ENCODE results near the gene BOLL.
"Not testable (repeated sequence)": the region's sequence is repeated elsewhere in the genome, so short reads cannot be mapped to it uniquely, and the experiment has no call there.

The BOLL gene, protein sequence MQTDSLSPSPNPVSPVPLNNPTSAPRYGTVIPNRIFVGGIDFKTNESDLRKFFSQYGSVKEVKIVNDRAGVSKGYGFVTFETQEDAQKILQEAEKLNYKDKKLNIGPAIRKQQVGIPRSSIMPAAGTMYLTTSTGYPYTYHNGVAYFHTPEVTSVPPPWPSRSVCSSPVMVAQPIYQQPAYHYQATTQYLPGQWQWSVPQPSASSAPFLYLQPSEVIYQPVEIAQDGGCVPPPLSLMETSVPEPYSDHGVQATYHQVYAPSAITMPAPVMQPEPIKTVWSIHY

DNA sequence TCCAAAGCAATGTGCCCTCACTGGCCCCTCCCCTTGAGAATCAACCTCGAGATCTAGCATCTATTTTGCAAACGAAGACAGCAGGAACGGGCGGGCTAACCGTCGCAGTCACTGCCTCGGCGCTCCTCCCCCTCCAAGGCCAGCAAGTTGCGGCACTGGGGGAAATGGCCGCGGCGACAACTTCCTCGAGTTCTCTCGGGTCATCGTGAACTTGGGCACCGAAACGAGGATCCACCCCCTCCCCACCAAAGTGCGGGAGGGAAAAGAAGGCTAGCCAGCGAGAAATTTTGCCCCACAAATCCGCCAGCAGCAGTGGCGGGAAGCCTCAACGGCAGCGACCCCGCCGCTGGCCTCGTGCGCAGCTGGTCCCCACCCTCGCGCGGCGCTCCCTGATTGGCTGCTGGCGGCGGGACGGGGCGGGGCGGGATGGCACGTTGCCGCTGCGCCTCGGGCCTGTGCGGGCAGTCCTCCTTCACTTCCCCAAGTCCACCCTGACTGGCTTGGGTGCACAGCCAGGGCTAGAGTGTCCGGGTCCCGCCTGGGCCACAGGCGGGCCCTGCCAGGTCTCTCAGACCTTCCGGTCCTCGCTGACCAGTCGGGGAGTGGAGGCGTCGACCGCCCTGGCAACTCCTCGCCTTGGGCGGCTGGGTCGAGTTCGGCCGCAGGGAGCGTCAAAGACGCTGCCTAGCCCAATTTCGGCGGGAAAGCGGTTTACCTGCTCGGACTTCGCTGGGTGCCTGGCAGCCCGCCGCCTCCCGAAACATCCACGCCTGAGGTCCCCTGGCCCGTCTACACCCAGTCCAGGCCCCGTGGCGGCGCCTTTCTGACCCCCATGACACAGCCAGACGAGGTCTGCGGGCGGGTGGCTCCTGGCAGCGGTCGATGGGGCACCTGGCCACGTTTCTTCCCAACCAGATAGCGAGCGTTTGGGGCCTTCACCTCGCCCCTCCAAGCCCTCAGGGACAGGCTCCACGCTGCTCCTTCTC lies at the start of gene BOLL:
Gene BOLL (minus strand): TSS at position 364 of the 986 bp plus-strand sequence. CDS start 3,469 bp downstream, outside the sequence.
- DNase-seq: no peak

DNA sequence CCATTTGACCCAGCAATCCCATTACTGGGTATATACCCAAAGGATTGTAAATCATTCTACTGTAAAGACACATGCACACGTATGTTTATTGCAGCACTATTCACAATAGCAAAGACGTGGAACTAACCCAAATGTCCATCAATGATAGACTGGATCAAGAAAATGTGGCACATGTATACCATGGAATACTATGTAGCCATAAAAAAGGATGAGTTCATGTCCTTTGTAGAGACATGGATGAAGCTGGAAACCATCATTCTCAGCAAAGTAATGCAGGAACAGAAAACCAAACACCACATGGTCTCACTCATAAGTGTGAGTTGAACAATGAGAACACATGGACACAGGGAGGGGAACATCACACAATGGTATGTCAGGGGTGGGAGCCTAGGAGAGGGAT lies 49.7 kb upstream of the BOLL start:
- not testable (repeated sequence) for DNase-seq

DNA sequence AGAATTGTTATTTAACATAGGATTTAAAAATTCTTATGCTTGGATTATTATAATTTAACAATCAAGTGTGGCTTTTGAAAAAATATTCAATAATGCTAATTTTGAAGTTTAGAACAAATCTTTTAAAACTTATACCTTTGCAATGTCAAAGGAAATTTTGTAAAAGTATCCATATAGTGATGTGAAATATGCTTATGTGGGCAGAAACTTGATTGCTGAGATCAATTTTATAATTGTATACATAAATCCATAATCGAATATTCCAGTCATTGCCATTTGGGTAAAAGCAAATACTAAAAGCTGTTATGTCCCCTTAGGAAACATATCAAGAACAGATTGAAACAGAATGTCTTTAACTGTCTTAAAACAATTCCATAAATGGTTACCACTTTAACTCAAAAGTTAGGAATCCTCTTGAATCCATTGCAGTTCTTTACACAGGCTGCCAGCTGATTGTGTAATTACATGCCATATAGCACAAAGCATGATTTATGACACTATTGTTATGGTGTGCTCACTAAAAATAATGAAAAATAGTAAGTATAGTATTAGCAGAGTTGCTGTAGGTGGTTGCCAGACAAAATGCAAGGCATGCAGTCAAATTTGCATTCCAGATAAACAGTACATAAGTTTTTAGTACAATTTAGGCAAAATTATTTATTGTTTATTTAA lies 43.5 kb upstream of the BOLL start:
- DNase-seq: no peak

DNA sequence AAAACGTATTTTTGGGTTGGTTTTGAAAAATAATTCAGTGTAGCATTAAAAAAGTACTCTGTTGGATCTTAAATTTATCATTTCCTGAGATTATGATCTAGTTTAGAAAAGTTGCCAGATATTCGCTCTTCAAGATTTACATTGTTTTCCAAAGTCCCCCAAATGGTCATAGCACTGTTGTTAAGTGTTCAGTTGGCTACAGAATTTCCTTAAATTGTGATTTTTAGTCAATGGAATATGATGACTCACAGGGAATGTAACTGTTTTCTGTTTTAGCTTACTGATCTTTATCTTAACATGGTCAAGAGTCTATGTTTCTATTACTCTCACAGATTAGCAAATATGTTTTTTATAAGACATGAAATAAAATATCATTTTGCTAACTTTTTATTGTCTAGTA lies 42.5 kb upstream of the BOLL start:
- DNase-seq: no peak

DNA sequence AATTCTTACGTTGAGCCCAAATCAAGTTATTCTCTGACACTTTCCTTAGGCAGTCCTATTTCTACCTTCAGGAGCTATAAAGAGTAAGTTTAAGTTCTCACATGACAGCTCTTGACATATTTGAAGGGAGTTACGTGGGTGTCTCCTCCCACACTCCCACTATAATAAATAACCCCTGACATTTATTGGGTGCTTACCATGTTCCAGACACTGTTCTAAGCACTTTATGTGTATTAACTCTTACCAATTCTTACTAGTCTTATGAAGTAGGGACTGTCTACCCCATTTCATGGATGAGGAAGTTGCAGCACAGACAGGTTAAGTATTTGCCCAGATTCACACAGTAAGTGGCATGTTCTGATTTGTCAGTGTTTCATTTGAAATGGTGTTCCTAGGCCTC lies 37.2 kb upstream of the BOLL start:
- DNase-seq: no peak

DNA sequence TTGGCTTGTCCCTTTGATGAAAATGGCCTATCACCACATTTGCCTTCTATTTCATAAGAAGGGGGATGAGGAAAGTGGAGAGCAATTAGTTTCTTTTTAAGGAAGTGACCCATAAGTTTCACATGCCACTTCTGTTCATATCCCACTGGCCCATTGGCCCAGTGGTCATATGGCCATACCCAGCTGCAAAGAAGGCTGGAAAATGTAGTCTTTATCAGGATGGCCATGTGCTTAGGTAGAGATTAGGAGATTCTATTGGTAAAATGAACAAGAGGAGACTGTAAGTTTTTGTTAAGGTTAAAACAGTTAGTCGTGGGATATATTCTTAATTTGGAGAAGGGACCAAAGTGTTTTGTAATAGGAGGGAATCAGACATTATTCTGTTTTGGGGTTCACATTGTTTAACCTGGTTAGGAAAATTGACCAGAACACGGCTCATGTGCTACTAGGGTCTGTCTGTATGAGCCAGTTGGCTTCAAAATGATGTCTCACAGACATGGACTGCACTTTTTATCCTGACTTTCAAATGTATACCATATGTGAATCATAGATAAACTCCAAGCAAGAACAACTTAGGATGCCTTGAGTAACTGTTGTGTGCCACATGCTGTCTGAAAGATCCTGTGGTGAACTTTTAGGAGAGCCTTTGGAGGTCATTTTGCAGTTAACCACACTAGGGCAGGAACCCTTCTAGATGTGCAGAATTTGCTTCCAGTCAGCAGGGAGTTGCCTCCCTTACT lies 36.6 kb upstream of the BOLL start:
- DNase-seq: no peak

DNA sequence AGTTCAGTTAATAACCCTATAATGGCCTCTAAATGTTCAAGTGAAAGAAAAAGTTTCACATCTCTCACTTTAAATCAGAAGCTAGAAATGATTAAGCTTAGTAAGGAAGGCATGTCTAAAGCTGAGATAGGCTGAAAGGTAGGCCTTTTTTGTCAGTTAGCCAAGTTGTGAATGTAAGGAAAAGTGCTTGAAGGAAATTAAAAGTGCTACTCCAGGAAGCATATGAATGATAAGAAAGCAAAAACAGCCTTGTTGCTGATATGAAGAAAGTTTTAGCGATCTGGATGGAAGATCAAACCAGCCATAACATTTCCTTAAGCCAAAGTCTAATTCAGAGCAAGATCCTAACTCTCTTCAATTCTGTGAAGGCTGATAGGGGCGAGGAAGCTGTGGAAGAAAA lies 29.4 kb upstream of the BOLL start:
- no peak for DNase-seq

DNA sequence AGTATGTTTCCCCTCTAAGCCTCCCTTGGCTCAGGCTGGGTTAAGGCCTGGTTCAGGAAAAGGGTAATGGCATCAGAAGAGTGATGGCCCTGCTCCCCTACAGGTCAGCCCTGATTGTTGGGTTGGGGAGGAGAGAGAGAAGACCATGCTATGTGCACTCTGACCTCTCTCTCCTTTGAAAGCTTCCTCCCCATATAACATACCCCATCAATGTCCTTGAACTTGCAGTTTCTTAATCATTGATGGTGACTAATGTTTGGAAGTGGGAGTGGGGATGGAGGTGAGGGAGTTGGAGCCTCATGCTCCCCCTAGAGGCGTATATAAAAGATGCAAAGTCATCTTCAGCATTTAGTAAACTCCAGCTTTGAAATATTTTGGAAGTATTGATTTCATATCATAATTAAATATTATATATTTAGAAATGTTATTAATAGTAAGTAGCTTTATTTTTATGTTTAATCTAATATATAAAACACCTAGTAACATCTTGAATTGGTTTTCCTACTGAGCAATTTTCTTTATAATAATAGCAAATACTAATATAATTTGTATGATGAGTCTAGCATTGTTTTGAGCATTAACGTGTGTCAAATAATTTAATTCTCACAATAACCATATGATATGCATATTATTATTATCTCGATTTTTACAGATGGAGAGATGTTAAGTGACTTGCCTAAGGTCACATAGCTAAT lies 28.1 kb upstream of the BOLL start:
- DNase-seq: no peak

DNA sequence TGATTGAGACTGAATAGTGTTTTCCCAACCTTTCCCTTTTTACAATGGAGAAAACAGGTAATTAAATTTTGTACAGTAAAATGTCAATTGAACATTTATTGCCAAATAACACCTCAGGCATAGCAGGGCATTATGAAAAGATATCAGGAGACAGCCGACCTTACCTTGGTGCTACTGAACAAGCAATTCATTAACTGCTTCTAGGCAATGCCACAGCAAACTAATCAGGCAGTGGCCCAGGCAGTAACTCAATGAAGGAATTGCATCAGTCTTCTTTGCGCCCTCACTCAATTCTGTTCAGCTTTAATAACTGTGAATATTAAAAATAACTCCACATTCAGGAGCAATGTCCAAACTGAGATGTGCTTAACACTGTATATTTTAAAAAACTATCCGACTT lies 25.4 kb upstream of the BOLL start:
- DNase-seq: no peak

DNA sequence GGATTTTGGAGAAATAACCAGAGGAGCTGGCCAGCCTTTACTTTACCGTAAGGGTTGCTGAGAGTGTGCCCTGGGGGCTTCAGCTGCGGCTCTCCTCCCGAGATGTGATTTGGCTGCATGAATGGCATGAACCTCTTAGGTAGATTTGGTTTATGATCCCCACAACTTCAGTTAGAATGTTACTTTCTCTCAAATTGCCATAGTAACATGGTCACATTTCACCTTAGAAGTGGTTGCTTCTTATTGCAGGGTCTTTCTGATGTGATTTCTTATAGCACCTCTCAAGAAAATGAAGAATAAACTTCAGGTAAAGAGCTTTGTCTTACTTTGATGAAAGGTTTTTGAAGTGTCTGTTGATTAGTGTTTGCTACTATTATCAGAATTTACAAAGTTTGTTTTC lies 24.9 kb upstream of the BOLL start:
- DNase-seq: no peak

DNA sequence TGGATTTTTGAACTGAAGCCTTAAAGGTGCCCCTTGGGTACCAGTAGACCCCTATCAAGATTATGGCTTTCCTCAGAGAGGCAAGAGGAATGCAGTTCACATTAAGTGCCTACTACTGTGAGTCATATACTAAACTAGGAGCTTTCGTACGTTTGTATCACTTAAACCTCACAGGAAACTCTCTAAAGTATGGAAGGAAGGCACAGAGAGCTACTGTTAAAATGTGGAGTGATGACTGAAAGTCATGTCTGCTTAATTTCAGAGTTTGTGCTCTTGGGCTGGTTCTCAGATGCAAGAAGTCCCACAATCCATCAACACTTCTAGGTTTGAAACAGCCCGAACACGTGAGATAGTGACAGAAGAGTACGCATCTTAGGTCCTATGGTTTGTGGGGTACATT lies 23.9 kb upstream of the BOLL start:
- no peak for DNase-seq

DNA sequence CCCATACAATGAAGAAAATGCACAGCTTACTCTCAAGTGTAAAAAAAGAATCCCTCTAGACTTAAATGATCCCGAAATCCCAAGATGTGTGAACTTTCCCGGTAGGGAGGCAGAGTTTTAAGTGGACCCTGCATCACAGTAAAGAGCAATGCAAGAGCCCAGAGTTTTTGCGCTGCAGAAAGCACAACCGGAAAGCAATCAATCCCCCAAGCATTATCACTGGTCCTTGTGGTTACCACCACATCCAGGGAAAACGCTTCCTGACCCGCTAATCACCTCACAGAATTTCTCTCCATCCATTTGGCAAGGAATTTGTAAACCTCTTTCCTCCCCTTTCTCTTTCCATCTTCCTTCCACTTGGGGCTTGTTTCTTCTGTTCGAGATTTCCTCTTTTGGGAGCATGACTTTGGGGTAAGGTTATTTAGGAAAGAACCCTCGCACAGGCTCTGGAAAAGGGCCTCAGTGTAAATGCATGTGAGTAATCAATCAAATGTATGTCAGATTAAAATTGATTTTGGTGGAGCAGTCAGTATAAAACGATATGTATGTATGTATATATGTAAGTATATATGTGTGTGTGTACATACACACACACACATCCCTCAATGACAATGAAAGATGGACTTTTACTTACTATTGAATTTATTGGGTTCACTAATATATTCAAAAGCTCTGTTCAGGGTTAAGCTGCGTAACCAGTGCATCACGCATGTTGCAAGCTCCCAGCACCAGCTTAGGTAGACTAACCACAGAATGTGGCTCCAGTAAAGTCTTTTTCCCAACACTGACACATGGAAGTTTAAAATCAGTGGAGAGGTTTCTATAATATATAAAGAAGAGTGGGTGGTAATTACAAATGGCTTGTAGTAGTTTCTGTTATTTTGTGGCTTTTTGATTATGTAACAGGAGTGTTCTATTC lies 20.9 kb upstream of the BOLL start:
- no peak for DNase-seq

DNA sequence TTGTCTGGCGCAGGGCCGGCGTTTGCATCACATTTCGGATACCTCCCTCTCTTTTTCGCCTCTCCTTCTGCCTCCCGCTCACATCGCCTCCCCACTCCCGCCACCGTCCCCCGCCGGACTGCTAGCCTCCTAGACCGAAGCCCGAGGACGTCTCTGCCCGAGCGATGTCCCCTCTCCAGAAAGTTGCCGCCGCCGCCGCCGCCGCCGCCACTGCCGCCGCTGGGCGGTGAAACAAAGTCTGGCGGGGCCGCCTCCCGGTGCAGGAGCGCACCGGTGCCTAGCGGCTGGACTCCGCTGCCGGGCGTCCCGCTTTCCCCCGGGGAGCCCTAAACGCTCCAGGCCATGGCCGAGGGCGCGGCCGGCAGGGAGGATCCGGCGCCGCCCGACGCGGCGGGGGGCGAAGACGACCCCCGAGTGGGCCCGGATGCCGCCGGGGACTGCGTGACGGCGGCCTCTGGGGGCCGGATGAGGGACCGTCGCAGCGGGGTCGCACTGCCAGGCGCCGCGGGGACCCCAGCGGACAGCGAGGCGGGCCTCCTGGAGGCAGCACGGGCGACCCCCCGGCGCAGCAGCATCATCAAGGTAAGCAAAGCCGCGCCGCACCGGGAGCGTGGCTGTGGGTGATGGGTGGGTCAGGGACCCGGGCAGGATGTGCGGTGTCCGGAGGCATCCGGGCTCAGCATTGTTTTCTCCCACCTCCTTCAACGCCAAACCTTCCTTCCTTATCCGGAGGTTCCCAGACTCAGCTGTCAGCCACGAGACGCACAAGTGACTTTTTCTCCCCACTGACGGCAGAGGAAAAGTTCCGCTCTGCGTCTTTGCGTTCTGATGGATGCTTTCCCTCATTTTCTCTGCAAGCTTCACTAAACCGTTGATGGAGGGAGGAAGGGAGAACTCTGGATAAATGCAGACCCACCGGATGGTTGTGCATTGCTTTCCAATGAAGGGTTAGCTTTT lies 19.9 kb upstream of the BOLL start:
- DNase-seq: no peak

DNA sequence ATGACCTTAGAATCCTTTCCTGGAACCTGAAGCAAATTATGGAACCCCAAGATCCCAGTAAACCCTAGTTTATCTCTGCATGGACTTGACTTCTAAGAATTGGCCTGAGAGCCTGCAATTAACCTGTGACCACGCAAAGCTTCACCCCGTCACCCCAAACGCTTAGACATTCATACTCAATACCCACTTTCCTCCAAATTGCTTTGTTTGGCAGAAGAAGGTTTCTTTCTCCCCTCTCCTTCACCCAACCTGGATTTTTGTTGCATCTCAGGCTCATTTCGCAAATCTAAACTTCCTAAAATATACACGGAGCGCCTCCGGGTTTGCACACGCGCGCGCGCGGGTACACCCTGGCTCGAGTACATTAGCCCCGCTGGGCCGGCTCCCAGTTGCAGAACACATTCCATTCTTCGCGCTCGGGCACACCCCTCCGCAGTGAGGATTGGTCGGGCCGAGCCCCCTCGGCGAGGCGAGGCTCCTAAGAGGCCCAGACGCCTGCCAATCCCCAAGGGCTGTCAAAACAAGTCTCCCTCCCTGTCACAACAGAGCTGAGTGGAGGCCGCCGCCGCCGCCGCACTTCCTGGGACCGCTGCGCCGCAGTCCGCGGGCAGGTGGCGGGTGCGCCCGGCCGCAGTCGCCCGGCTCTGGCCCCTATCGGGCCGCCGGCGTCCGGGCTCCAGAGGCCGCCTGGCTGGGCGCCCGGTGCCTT lies 19.1 kb upstream of the BOLL start, which contains the start of gene PLCL1:
Gene PLCL1 (plus strand): TSS at position 545 of the 709 bp plus-strand sequence.
- DNase-seq: peak; percentile 80

DNA sequence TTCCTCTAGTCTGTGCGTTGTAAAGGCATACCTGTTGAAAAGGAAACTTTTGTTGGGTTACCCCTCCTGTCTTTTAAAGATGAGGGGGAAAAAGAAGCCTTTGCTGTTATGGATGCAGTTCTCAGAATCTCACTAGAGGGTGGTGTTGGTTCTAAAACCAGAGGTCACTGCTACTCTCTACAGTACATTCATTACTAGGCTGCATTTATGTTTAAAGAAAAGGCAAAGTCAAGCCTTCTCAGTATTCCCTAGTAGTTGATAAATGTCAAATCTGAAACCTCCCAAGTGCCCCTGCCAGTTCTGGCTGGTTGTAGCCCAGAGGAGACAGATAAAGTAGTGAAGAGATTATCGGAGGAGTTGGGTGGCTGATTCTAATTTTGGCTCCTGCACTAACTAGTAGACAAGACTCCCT lies 17.9 kb upstream of the BOLL start:
- DNase-seq: peak; percentile 21

DNA sequence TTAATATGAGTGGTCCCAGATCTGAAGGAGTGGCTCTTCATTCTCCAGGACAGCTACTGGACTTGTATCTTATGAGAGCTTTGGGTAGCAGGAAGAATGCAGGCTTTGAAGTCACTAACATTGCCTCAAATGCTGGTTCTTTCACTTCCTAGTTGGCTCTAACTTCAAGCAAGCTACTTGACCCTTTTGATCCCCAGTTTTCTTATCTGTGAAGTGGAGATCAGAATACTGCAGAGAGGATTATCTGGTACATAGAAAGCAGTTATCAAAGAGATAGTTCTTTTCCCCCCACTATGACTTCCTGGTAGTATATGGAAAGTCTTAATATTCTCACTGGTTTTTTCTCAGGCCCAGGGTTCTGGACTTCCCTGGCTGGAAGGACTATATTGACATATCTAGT lies 15.9 kb upstream of the BOLL start:
- no peak for DNase-seq

DNA sequence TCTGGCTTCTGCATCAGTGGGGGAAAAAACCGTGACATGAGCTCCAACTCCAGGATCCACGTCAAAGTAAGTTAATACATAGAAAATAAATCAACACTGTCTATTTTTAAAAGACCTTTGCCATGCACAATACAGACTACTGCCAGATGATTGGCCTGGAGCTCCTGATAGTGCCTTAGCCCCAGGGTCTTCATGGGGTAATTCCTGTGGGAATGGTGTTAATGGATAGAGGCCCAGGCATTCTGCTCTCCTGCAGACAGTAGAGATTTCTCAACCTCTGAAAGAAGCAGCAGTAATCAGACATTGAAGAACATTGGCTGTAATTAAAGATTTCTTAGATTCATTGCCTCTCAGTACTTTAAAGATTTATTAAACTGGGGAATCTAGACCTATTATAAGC lies 15.0 kb upstream of the BOLL start:
- no peak for DNase-seq

DNA sequence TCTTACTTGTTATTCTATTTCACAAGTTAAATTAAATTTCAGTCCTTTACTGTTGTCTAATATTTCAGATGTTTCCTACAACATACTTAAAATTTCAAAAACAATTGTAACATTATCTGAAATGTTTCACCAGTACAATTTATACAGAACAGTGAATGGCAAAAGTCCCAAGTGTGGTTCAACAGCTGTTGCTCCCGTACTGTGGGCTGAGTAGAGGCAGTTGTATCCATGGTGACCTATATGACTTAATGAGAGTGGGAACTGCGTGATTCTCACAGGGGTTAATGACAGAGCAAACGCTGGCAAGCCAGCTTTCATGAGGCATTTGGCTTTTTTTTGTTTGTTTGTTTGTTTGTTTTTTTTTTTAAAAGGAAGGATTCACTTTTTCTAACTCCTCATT lies 13.9 kb upstream of the BOLL start:
- DNase-seq: no peak

DNA sequence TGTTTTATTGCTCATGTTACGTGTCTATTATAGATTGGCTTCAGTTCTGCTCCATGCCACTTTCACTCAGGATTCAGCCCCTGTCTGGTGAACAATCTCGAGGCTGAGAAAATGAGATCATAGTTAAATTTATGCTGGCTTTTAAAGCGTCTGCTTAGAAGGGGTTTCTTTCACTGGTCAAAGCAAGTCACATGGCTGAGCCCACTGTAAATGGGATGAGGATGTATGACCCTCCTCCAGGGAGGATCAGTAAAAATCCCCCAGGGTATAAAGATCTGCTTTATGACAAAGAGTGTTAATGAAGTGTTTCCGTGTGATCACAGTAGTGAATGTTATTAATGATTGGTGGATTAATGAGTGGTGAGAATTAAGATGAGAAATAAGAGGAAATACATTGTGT lies 13.1 kb upstream of the BOLL start:
- no peak for DNase-seq
